Right cardiac atrium (tissue), 5 donors: ENCODE measurements around the gene KLF13. TPM values are rescaled to one million over a fixed set of nuclear protein-coding genes. Genes with fewer than 3 reads are reported as not detected.
A peak's percentile ranks its signal among the peaks of the same experiment; 100 is the strongest.

Experiments used
- ATAC-seq, 2 donors: fragments of 200-7000 bp; cut with Tn5 transposase; one replicate each; pipeline versions ENCODE4 v1.8.0 to v1.9.1; 2020; ENCODE audit warnings: moderate library complexity in 2 of 2, mild to moderate bottlenecking in 1 of 2
- DNase-seq, 3 donors: peaks; one replicate each; pipeline ENCODE4 v3.0.0-alpha.2; 2020
- H3K27ac ChIP-seq: one replicate; pipeline ENCODE4 v1.5.1; 2013; ENCODE audit warnings: mild to moderate bottlenecking, low read length, control low read depth, moderate library complexity
- H3K27me3 ChIP-seq: one replicate; pipeline ENCODE4 v1.6.1; 2013; ENCODE audit not compliant: control insufficient read depth, insufficient read depth
- H3K4me1 ChIP-seq: one replicate; pipeline ENCODE4 v1.6.1; 2013; ENCODE audit warnings: low read length; ENCODE audit not compliant: control insufficient read depth, insufficient read depth
- H3K4me3 ChIP-seq: one replicate; pipeline ENCODE4 v1.5.1; 2013; ENCODE audit warnings: low read length, control low read depth
- H3K9me3 ChIP-seq: one replicate; pipeline ENCODE4 v1.6.1; 2013; ENCODE audit warnings: low read length; ENCODE audit not compliant: control insufficient read depth
- WGBS: extraction: QIAGEN DNeasy Blood & Tissue Kit; methylation state at CpG from one replicate; pipeline ENCODE4 v1.1.7; 2013; 5-methylcytosine and 5-hydroxymethylcytosine counted together
- intact Hi-C, 4 donors: fragments of 100-400 bp; cut with DNase I; formaldehyde crosslinking; loops; one replicate each; pipeline versions ENCODE4 v1.11.0 to v1.14.0; 2022 to 2023
- polyA plus RNA-seq: library from polyadenylated mRNA; stranded (reverse); fragments of 200-250 nt; gene quantifications from one replicate; pipeline ENCODE4 v1.2.3, GENCODE V29; 2013
- total RNA-seq, 4 donors: library from RNA; stranded (reverse); fragmentation: NEBNext Ultra II Directional; extraction: Animal tissue kit (Norgen Biotek cat#: 25700); gene quantifications; one replicate each; pipeline ENCODE4 v1.2.1, GENCODE V29; 2021
- donor health status: healthy with polysubstance abuse.
- donor health status: DM: no; HTN: yes; CAD: no.
- donor health status: DM: no; HTN: no; CAD: no.
- donor health status: DM: no; HTN: yes; CAD: no; lungs with severe emphysema.
- donor health status: DM: yes; HTN: yes; CAD: no.

KLF13 gene
- total and polyA plus RNA-seq, 5 donors = 42.3 to 108 (median 75.6) TPM

DNA sequence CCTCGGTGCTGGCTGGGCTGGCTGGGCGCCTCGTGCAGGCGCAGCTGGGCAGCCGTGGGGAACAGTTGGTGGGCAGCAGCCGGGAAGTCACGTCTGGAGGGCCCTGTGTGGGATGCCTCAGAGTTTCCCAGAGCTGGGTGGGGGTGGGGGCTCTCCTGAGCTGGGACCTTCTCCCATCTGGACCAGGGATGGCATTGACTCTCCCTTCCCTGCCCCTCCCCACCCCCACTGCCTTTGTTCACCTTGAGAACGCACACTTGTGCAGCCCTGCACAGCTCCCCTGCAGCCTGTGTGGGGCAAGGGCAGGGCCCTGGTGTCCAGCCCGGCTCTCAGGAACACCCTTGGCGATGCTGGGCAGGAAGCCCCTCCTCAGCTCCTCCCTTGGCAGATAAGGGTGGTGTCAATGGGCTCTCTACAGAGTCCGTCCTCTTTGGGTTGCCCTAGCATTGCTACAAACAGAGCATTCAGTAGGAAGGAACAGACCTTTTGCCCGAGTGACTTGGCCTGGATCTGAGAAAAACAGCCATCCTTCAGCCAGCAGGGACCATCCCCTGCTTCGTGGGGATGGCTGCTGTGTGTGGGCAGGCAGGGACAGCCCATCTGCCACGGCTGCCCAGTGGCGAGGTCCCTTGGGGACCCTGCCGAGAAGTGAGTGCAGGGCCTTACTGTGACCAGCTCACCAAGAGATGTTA lies 25.5 kb upstream of the KLF13 start:
- Histone ChIP-seq H3K27me3 (no peaks in the 10 kb centered on the region), H3K4me1 (peaks cover 8% of the 10 kb centered on the region), H3K9me3 (no peaks in the 10 kb centered on the region), H3K4me3 (no peak overlapping the region), H3K27ac (no peak overlapping the region)
- DNase-seq (peak in 2 of 3 donors; percentile 71 to 78), ATAC-seq (peak; percentile 60 to 65)
- WGBS = 51% methylated on average over 16 of the region's 16 CpGs
- intact Hi-C loops = no loop called here

GRCh38 chr15:31301673-31301990 lies 25.0 kb upstream of the KLF13 start:
- WGBS = 40% methylated on average over 4 of the region's 4 CpGs
- intact Hi-C loops = no loop called here
- H3K27me3 ChIP-seq = no peaks in the 10 kb centered on the region
- ATAC-seq (no peak), DNase-seq (no peak)
- H3K4me3 ChIP-seq = no peak overlapping the region
- no peak overlapping the region for H3K27ac ChIP-seq
- no peaks in the 10 kb centered on the region for H3K9me3 ChIP-seq
- peaks cover 8% of the 10 kb centered on the region for H3K4me1 ChIP-seq

DNA sequence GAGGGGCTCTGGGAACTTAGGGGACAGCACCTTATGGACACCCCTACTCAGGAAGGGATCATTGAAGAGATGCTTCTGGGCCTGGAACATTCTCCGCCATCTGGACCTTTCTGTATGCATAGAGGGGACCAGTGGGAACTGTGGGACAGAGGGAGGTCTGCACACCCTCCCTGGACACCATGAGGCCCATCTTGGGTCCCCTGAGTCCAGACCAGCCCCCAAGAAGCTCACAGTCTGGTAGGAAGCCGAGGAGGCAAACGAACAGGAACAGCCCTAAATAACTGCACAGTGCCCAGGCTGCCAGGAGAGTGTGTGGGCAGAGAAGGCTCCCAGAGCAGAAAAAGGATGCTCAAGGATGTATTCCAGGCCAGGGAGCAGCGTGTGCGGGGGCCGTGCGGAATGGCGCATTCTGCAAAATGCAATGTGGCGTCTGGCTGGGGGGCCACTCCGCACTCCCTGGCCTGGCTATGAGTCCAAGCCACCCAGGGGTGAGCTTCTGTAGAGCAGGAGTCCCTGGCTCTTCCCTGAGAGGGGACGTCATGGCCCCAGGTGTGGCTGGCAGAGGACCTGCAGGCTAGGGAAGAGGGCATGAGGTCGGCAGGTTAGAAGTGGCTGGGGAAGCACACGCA lies 24.5 kb upstream of the KLF13 start:
- Histone ChIP-seq H3K27ac (no peak overlapping the region), H3K9me3 (no peaks in the 10 kb centered on the region), H3K27me3 (no peaks in the 10 kb centered on the region), H3K4me3 (no peak overlapping the region), H3K4me1 (peaks cover 8% of the 10 kb centered on the region)
- intact Hi-C loops = no loop called here
- DNase-seq (peak in 1 of 3 donors; percentile 40), ATAC-seq (no peak)
- 94% methylated on average over 13 of the region's 13 CpGs for WGBS

- Histone ChIP-seq H3K9me3 (no peaks in the 10 kb centered on the region), H3K27ac (no peak overlapping the region), H3K4me1 (peaks cover 8% of the 10 kb centered on the region), H3K27me3 (no peaks in the 10 kb centered on the region), H3K4me3 (no peak overlapping the region)
- intact Hi-C loops = no loop called here
- ATAC-seq (peak; percentile 64 to 65), DNase-seq (peak; percentile 59 to 87 (median 85))
- 66% methylated on average over 17 of the region's 17 CpGs for WGBS
These were observed 23.6 kb upstream of the KLF13 start for GRCh38 chr15:31302778-31303725.

GRCh38 chr15:31303726-31304648 lies 22.6 kb upstream of the KLF13 start:
- H3K4me1 ChIP-seq = peaks cover 8% of the 10 kb centered on the region
- intact Hi-C loops = no loop called here
- 86% methylated on average over 14 of the region's 14 CpGs for WGBS

GRCh38 chr15:31304751-31305365 lies 21.8 kb upstream of the KLF13 start:
- peaks cover 8% of the 10 kb centered on the region for H3K4me1 ChIP-seq
- intact Hi-C loops = no loop called here
- DNase-seq = peak in 1 of 3 donors; percentile 22

More at GRCh38 chr15:31303726-31304648, 22.6 kb upstream of the KLF13 start:
- peak in 1 of 3 donors; percentile 63 for DNase-seq
- no peak for ATAC-seq
- H3K9me3 ChIP-seq = no peaks in the 10 kb centered on the region
- H3K4me3 ChIP-seq = no peak overlapping the region
- no peaks in the 10 kb centered on the region for H3K27me3 ChIP-seq
- H3K27ac ChIP-seq = no peak overlapping the region

GRCh38 chr15:31305375-31305774 lies 21.3 kb upstream of the KLF13 start:
- intact Hi-C loops = no loop called here
- WGBS = 89% methylated on average over 2 of the region's 2 CpGs
- H3K27me3 ChIP-seq = no peaks in the 10 kb centered on the region
- H3K9me3 ChIP-seq = no peaks in the 10 kb centered on the region
- no peak overlapping the region for H3K4me3 ChIP-seq
- no peak for DNase-seq
- peaks cover 8% of the 10 kb centered on the region for H3K4me1 ChIP-seq
- H3K27ac ChIP-seq = no peak overlapping the region
- no peak for ATAC-seq

More at GRCh38 chr15:31304751-31305365, 21.8 kb upstream of the KLF13 start:
- no peak overlapping the region for H3K27ac ChIP-seq
- no peaks in the 10 kb centered on the region for H3K9me3 ChIP-seq
- no peaks in the 10 kb centered on the region for H3K27me3 ChIP-seq
- 96% methylated on average over 12 of the region's 12 CpGs for WGBS
- ATAC-seq = no peak
- no peak overlapping the region for H3K4me3 ChIP-seq

DNA sequence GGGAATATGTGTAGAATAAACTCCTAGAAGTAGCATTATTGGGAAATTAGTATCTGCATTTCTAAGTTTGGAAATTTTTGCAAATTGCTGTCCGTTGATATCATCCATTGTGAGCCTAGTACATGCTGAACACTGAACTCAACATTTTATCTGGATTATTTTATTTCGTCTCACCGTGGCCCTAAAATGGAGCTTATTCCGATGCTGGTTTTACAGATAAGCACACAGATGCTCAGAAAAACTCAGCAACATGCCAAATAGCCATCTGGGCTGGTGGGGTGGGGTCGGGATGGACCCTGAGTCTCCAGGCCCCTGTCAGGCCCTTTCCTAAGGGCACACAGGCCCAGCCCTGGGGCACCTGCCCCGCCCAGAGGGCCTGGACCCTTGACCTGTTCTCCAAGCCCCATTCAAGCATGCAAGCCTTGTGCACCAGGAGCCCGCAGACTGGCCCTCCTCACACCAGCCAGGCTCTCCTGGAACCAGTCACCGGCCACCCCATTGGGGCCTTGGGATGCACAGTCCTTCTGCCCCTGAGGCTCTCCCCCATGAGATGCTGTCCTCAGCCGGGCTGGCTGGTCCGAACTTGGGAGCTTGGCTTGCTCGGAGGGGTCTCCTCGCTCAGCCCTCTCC lies 20.7 kb upstream of the KLF13 start:
- ATAC-seq (no peak), DNase-seq (peak in 1 of 3 donors; percentile 46)
- 85% methylated on average over 12 of the region's 12 CpGs for WGBS
- Histone ChIP-seq H3K9me3 (no peaks in the 10 kb centered on the region), H3K27ac (no peak overlapping the region), H3K4me1 (peaks cover 6% of the 10 kb centered on the region), H3K27me3 (no peaks in the 10 kb centered on the region), H3K4me3 (no peak overlapping the region)
- intact Hi-C loops = no loop called here

DNA sequence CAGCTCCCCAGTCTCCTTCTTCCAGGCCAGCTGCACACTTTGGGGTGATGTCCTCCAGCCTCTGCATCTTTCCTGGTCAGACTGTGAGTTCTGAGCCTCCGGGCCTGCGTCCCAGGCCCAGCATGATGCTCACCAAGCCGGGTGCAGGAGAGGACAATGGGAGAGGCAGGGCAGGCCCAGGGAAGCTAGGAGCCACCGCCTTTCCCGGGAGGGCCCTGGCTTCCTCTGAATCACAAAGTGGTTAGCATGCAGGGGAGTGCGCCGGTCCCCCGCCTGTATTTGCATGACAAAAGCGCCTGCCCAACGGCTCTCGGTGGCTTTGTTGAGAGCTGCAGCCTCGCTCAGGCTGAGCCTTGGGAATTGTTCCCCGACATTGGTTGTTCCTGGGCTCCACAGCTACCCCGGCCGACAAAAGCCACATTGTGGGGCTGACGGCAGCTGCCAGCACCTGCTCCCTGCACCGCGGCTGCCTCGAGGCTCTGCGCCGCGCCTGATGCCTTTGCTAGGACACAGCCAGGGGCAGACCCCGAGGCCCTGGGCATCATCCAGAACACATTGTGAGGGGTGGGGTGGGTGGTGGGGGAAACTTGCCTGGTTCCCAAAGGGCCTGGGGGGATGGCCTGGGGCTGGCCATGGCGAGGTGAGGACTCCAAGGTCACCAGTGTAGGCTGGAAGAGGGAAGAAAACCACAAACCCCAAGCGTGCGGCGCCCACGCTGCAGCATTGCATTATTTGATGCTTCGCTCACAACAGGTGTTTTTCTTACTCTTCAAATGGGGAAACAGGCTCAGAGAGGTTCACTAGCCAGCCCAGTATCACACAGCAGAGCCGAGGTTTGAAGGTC lies 20.0 kb upstream of the KLF13 start:
- intact Hi-C loops = no loop called here
- Histone ChIP-seq H3K27ac (no peak overlapping the region), H3K9me3 (no peaks in the 10 kb centered on the region), H3K4me1 (no peaks in the 10 kb centered on the region), H3K27me3 (no peaks in the 10 kb centered on the region), H3K4me3 (no peak overlapping the region)
- ATAC-seq (peak; percentile 47 to 93), DNase-seq (peak; percentile 56 to 79 (median 77))
- WGBS = 58% methylated on average over 30 of the region's 30 CpGs
